Measurements from ENCODE around the gene LRMDA.
A peak's percentile ranks its signal among the peaks of the same experiment; 100 is the strongest.

LRMDA gene

GRCh38 chr10:75682649-75683557 is 251.5 kb downstream of the LRMDA start:
- no peak for TF ChIP-seq CTCF (conservative IDR thresholded peaks at IDR 0.05)
- H3K27ac ChIP-seq = peak overlapping the region; percentile 49

GRCh38 chr10:75685187-75685586 is 253.8 kb downstream of the LRMDA start:
- TF ChIP-seq CTCF (conservative IDR thresholded peaks at IDR 0.05) = no peak
- H3K27ac ChIP-seq = no peak overlapping the region

- no peak overlapping the region; the same call in 1 of the 2 replicates for H3K27ac ChIP-seq
- no peak for TF ChIP-seq CTCF (conservative IDR thresholded peaks at IDR 0.05)
Observed at GRCh38 chr10:75688506-75689300, 257.3 kb downstream of the LRMDA start.

GRCh38 chr10:75693489-75693888 is 262.1 kb downstream of the LRMDA start:
- no peak overlapping the region for H3K27ac ChIP-seq
- no peak for TF ChIP-seq CTCF (conservative IDR thresholded peaks at IDR 0.05)

GRCh38 chr10:75694269-75694668 is 262.8 kb downstream of the LRMDA start:
- no peak overlapping the region for H3K27ac ChIP-seq
- no peak for TF ChIP-seq CTCF (conservative IDR thresholded peaks at IDR 0.05)

- no peak for TF ChIP-seq CTCF (conservative IDR thresholded peaks at IDR 0.05)
- no peak overlapping the region for H3K27ac ChIP-seq
Observed at GRCh38 chr10:75694790-75695189, 263.4 kb downstream of the LRMDA start.

- no peak overlapping the region for H3K27ac ChIP-seq
- TF ChIP-seq CTCF (conservative IDR thresholded peaks at IDR 0.05) = no peak
Observed at GRCh38 chr10:75695994-75696393, 264.6 kb downstream of the LRMDA start.

All from VCaP (cell line).